GM12878 (cell line): ENCODE measurements around the gene ETV7. TPM values are rescaled to one million over a fixed set of nuclear protein-coding genes. Genes with fewer than 3 reads are reported as not detected.
A peak's percentile ranks its signal among the peaks of the same experiment; 100 is the strongest.

ENCODE experiments used
- BHLHE40 ChIP-seq, 2 experiments: fragments of 450-650 bp in 1 of 2; IDR thresholded peaks; 2 replicates each; pipeline ENCODE4 v1.6.1; 2011 to 2017; ENCODE audit warnings: low read depth in 2 of 2, borderline replicate concordance in 1 of 2, improper control_type of control experiment in 1 of 2, low read length in 1 of 2, mild to moderate bottlenecking in 1 of 2
- CBFB ChIP-seq: IDR thresholded peaks from 2 replicates; pipeline ENCODE4 v1.6.1; 2016; ENCODE audit warnings: antibody characterized with exemption, low read depth
- CBX5 ChIP-seq: sonication (generic); IDR thresholded peaks from 2 replicates; pipeline ENCODE4 v1.6.1; 2016; ENCODE audit warnings: low read depth, moderate library complexity, mild to moderate bottlenecking, inconsistent platforms
- CEBPB ChIP-seq, 2 experiments: fragments of 150-350 bp in 1 of 2; IDR thresholded peaks; 2 replicates each; pipeline ENCODE4 v1.6.1; 2012 to 2014; ENCODE audit warnings: low read depth in 2 of 2, low read length in 2 of 2, borderline replicate concordance in 1 of 2, inconsistent platforms in 1 of 2
- CREM ChIP-seq: IDR thresholded peaks from 2 replicates; pipeline ENCODE4 v1.6.1; 2014; ENCODE audit warnings: antibody characterized with exemption, low read depth
- FOXM1 ChIP-seq: IDR thresholded peaks from 2 replicates; pipeline ENCODE4 v1.6.1; 2012; ENCODE audit warnings: low read depth, mild to moderate bottlenecking, inconsistent platforms, low read length, moderate library complexity
- IKZF1 ChIP-seq: fragments of 450-650 bp; conservative IDR thresholded peaks from 2 replicates; pipeline ENCODE4 v1.6.1; 2017; ENCODE audit warnings: antibody characterized with exemption, mild to moderate bottlenecking
- IKZF2 ChIP-seq, 2 experiments: fragments of 450-650 bp; IDR thresholded peaks; 2 replicates each; pipeline ENCODE4 v1.6.1; 2017; ENCODE audit warnings: mild to moderate bottlenecking in 2 of 2, moderate library complexity in 2 of 2
- MAX ChIP-seq: IDR thresholded peaks from 2 replicates; pipeline ENCODE4 v1.6.1; 2012; ENCODE audit warnings: low read depth, low read length, improper control_type of control experiment
- MEF2A ChIP-seq: IDR thresholded peaks from 2 replicates; pipeline ENCODE4 v1.6.1; 2011; ENCODE audit warnings: low read depth, mild to moderate bottlenecking, low read length, moderate library complexity; ENCODE audit not compliant: insufficient read depth
- MEF2B ChIP-seq: fragments of 450-650 bp; IDR thresholded peaks from 2 replicates; pipeline ENCODE4 v1.6.1; 2018; ENCODE audit warnings: mild to moderate bottlenecking, moderate library complexity; ENCODE audit not compliant: partially characterized antibody, poor library complexity, severe bottlenecking
- NFIC ChIP-seq: IDR thresholded peaks from 2 replicates; pipeline ENCODE4 v1.6.1; 2012; ENCODE audit warnings: low read depth, mild to moderate bottlenecking, inconsistent platforms, low read length, moderate library complexity
- RAD21 ChIP-seq: IDR thresholded peaks from 2 replicates; pipeline ENCODE4 v1.6.1; 2011; ENCODE audit warnings: mild to moderate bottlenecking, low read depth, low read length, moderate library complexity; ENCODE audit not compliant: insufficient read depth
- RCOR1 ChIP-seq: conservative IDR thresholded peaks from 2 replicates; pipeline ENCODE4 v1.6.1; 2012; ENCODE audit warnings: low read depth, low read length, improper control_type of control experiment
- RUNX3 ChIP-seq: IDR thresholded peaks from 2 replicates; pipeline ENCODE4 v1.6.1; 2012; ENCODE audit warnings: low read length, inconsistent platforms
- SPI1 ChIP-seq: IDR thresholded peaks from 2 replicates; pipeline ENCODE4 v1.6.1; 2011; ENCODE audit warnings: low read depth, mild to moderate bottlenecking, low read length, moderate library complexity, borderline replicate concordance; ENCODE audit not compliant: insufficient read depth
- SRF ChIP-seq, 2 experiments: IDR thresholded peaks; 2 replicates each; pipeline ENCODE4 v1.6.1; 2011; ENCODE audit warnings: low read depth in 2 of 2, low read length in 2 of 2, mild to moderate bottlenecking in 1 of 2, moderate library complexity in 1 of 2
- ZBED1 ChIP-seq: IDR thresholded peaks from 2 replicates; pipeline ENCODE4 v1.6.1; 2016; ENCODE audit warnings: borderline replicate concordance
- ZNF217 ChIP-seq: fragments of 450-650 bp; IDR thresholded peaks from 2 replicates; pipeline ENCODE4 v1.6.1; 2017; ENCODE audit warnings: antibody characterized with exemption, mild to moderate bottlenecking
- polyA plus RNA-seq, 11 experiments: library from polyadenylated mRNA; depleted of rRNA in 4 of 11; unstranded in 6 of 11; stranded (reverse) in 5 of 11; fragments of >200 nt; fragmentation: Nextera tagmentation in 4 of 11; fragmentation: Illumina TruSeq in 1 of 11; extraction: Ambion mirVana in 4 of 11; extraction: Trizol in 1 of 11; gene quantifications; 1 replicate in 1 of 11; 2 replicates in 10 of 11; pipeline versions ENCODE4 v1.2.1 to v1.2.3, GENCODE V29; 2011 to 2016; ENCODE audit warnings: inconsistent platforms in 2 of 11, missing spikeins in 2 of 11, low read depth in 1 of 11
- total RNA-seq, 4 experiments: library from RNA; depleted of rRNA in 3 of 4; stranded (reverse); fragments of >200 nt in 3 of 4; fragmentation: Illumina TruSeq in 1 of 4; extraction: Trizol in 1 of 4; gene quantifications; 2 replicates each; pipeline versions ENCODE4 v1.2.1 to v1.2.3, GENCODE V29; 2013 to 2021
- TF ChIP-seq, protein P1 (sequence below): IDR thresholded peaks from 2 replicates; pipeline ENCODE4 v1.6.1; 2012; ENCODE audit warnings: low read length, inconsistent platforms
- TF ChIP-seq, protein P2 (sequence below): IDR thresholded peaks from 2 replicates; pipeline ENCODE4 v1.6.1; 2012; ENCODE audit warnings: low read depth, low read length, improper control_type of control experiment

ETV7 gene
- total and polyA plus RNA-seq, 10 of the 15 experiments (the other 5 are each of a cell fraction or from before 2014, with no cell fraction given) = 0.04 to 1.8 (median 1.3) TPM

DNA sequence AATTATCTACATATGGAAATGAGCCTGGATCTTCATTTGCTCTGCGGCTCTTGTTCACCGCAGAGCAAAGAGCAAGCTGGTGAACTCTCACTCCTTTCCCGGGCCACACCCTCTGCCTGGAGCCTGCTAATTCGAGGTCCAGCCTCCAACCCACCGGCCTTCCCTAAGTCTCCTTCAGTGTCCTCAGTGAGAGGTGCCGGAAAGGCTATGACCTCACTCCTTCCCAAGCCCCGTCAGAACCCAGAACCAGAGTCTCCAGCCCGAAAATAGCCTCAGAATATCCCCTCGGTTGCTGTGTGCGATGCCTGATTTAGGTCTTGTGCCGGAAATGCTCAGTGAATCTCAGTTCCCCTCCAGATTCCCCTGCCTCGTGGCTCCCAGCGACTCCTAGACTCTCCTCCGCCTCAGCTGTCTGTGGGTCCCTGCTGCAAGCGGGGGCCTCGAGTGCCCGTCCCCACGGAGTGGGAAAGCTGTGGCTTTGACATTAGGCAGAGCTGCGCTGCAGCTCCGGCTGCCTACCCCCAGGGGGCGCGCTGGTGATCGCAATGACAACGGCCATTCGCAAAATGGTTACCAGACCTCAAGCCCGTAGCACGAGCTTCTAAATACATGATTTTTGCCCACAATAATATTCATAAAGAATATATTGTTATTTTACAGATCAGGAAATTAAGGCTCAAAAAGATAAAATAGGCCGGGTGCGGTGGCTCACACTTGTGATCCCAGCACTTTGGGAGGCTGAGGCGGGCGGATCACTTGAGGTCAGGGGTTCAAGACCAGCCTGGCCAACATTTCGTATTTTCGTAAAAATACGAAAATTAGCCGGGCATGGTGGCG, 46.6 kb downstream of the ETV7 start (continued):
- TF ChIP-seq NFIC (0 out of 2 replicates have a peak, but pooled peaks have one; percentile 32), CEBPB (IDR thresholded peaks at IDR 0.05; ENCODE audit: borderline replicate concordance in 1 of 2, low read depth in 2 of 2, low read length in 2 of 2) (no peak), SRF (IDR thresholded peaks at IDR 0.05; ENCODE audit: low read depth in 2 of 2, low read length in 2 of 2) (no peak), MEF2A (peak; percentile 72; the same call in 1 of the 2 replicates), BHLHE40 (IDR thresholded peaks at IDR 0.05; ENCODE audit: borderline replicate concordance in 1 of 2, low read depth in 2 of 2, low read length in 1 of 2) (peak; percentile 36 to 58; a peak in 2 of 4 replicates), CREM (peak; percentile 59; the same call in 1 of the 2 replicates), IKZF1 (peak; percentile 65; the same call in 1 of the 2 replicates), ZBED1 (0 out of 2 replicates have a peak, but pooled peaks have one; percentile 54), MEF2B (peak; percentile 26), SPI1 (peak; percentile 84), RUNX3 (peak; percentile 69), CBX5 (0 out of 2 replicates have a peak, but pooled peaks have one; percentile 33), CBFB (0 out of 2 replicates have a peak, but pooled peaks have one; percentile 45), FOXM1 (0 out of 2 replicates have a peak, but pooled peaks have one; percentile 34), RCOR1 (0 out of 2 replicates have a peak, but pooled peaks have one; percentile 52), ZNF217 (peak; percentile 66; the same call in 1 of the 2 replicates), IKZF2 (IDR thresholded peaks at IDR 0.05) (peak; percentile 37 to 57; a peak in 3 of 4 replicates), MAX (peak; percentile 78; the same call in 1 of the 2 replicates), RAD21 (peak; percentile 67)
- TF ChIP-seq, protein P1, sequence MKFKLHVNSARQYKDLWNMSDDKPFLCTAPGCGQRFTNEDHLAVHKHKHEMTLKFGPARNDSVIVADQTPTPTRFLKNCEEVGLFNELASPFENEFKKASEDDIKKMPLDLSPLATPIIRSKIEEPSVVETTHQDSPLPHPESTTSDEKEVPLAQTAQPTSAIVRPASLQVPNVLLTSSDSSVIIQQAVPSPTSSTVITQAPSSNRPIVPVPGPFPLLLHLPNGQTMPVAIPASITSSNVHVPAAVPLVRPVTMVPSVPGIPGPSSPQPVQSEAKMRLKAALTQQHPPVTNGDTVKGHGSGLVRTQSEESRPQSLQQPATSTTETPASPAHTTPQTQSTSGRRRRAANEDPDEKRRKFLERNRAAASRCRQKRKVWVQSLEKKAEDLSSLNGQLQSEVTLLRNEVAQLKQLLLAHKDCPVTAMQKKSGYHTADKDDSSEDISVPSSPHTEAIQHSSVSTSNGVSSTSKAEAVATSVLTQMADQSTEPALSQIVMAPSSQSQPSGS = peak; percentile 63; the same call in 1 of the 2 replicates
- TF ChIP-seq, protein P2, sequence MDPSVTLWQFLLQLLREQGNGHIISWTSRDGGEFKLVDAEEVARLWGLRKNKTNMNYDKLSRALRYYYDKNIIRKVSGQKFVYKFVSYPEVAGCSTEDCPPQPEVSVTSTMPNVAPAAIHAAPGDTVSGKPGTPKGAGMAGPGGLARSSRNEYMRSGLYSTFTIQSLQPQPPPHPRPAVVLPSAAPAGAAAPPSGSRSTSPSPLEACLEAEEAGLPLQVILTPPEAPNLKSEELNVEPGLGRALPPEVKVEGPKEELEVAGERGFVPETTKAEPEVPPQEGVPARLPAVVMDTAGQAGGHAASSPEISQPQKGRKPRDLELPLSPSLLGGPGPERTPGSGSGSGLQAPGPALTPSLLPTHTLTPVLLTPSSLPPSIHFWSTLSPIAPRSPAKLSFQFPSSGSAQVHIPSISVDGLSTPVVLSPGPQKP = no peak
